ENCODE data around the gene RFESD. TPM values are rescaled to one million over a fixed set of nuclear protein-coding genes. Genes with fewer than 3 reads are reported as not detected.
"Not testable (repeated sequence)": the region's sequence is repeated elsewhere in the genome, so short reads cannot be mapped to it uniquely, and the experiment has no call there.

Gene RFESD
- total RNA-seq, 3 donors from 2014 or later, result 1.6 to 4.3 (median 3.4) TPM

GRCh38 chr5:95641741-95642220, 4.8 kb upstream of the RFESD start:
- no peaks in the 10 kb centered on the region for H3K36me3 ChIP-seq
- TF ChIP-seq POLR2A (IDR thresholded peaks at IDR 0.05), result no peak
- TF ChIP-seq, protein P1, sequence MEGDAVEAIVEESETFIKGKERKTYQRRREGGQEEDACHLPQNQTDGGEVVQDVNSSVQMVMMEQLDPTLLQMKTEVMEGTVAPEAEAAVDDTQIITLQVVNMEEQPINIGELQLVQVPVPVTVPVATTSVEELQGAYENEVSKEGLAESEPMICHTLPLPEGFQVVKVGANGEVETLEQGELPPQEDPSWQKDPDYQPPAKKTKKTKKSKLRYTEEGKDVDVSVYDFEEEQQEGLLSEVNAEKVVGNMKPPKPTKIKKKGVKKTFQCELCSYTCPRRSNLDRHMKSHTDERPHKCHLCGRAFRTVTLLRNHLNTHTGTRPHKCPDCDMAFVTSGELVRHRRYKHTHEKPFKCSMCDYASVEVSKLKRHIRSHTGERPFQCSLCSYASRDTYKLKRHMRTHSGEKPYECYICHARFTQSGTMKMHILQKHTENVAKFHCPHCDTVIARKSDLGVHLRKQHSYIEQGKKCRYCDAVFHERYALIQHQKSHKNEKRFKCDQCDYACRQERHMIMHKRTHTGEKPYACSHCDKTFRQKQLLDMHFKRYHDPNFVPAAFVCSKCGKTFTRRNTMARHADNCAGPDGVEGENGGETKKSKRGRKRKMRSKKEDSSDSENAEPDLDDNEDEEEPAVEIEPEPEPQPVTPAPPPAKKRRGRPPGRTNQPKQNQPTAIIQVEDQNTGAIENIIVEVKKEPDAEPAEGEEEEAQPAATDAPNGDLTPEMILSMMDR (IDR thresholded peaks at IDR 0.05), result no peak
- TF ChIP-seq POLR2AphosphoS5 (IDR thresholded peaks at IDR 0.05), result peak in 1 of 3 donors; percentile 78
- DNase-seq (ENCODE audit: low spot score in 2 of 2), result peak in 1 of 2 donors; percentile 52

GRCh38 chr5:95643152-95643551, 3.4 kb upstream of the RFESD start:
- TF ChIP-seq POLR2A (IDR thresholded peaks at IDR 0.05), result no peak
- no peak for TF ChIP-seq POLR2AphosphoS5 (IDR thresholded peaks at IDR 0.05)
- TF ChIP-seq, protein P1 (IDR thresholded peaks at IDR 0.05), result no peak
- Histone ChIP-seq H3K4me3 (no peak overlapping the region), H3K9me3 (no peaks in the 10 kb centered on the region), H3K36me3 (no peaks in the 10 kb centered on the region), H3K4me1 (no peaks in the 10 kb centered on the region), H3K27me3 (no peaks in the 10 kb centered on the region), H3K27ac (no peak overlapping the region)
- intact Hi-C loops (cut with DNase I; ENCODE audit: low total_unique reads), result no loop called here
- DNase-seq (ENCODE audit: low spot score in 2 of 2), result no peak

More at GRCh38 chr5:95641741-95642220, 4.8 kb upstream of the RFESD start:
- Histone ChIP-seq H3K4me3 (no peak overlapping the region), H3K9me3 (no peaks in the 10 kb centered on the region), H3K27me3 (no peaks in the 10 kb centered on the region), H3K27ac (peak overlapping the region; percentile 62 to 72), H3K4me1 (no peaks in the 10 kb centered on the region)
- intact Hi-C loops (cut with DNase I; ENCODE audit: low total_unique reads), result no loop called here

DNA sequence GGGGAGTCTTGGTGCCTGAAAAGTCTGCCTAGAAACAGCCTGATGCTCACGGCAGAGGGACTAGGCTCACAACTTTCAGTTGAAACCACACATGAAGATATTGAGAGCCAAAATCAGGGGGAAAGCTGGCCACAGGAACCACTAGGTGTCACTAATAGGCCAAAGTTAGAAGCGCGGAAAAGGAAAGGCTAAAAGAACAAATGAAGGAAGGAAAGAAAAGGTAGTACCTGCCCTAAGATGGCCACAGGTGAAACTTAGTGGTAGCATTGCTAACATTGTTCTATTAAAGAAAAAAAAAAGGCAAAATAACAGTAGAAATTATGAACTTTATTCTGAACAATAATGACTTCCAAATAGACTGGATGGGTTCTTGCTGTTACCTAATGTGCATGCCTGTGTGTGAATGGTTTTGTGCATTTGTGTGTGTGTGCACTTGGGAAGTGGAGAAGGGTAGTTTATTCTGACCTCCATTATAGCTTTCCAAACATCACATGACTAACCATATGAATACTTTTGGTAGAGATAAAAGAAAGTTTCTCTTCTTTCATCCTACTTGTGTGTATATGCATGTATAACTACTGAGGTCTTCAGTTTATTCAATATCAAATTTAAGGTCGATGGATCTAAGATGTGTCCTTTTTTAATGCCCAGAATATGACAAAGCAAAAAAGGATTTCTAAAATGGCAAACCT, 2.1 kb upstream of the RFESD start:
- intact Hi-C loops (cut with DNase I; ENCODE audit: low total_unique reads), result no loop called here
- no peak overlapping the region for H3K4me3 ChIP-seq
- no peak for DNase-seq (ENCODE audit: low spot score in 2 of 2)
- peak overlapping the region in 1 of 2 donors; percentile 37 for H3K27ac ChIP-seq
- no peaks in the 10 kb centered on the region for H3K27me3 ChIP-seq
- no peaks in the 10 kb centered on the region for H3K9me3 ChIP-seq
- no peaks in the 10 kb centered on the region for H3K4me1 ChIP-seq
- TF ChIP-seq POLR2A (IDR thresholded peaks at IDR 0.05), result no peak
- TF ChIP-seq, protein P1 (IDR thresholded peaks at IDR 0.05), result peak; percentile 47 to 58 (median 57)
- TF ChIP-seq POLR2AphosphoS5 (IDR thresholded peaks at IDR 0.05), result peak in 1 of 3 donors; percentile 23
- H3K36me3 ChIP-seq, result no peaks in the 10 kb centered on the region

- H3K27me3 ChIP-seq; H3K9me3 ChIP-seq; H3K4me1 ChIP-seq; DNase-seq (ENCODE audit: low spot score in 2 of 2); intact Hi-C loops (cut with DNase I; ENCODE audit: low total_unique reads); H3K36me3 ChIP-seq: not testable (repeated sequence)
- Histone ChIP-seq H3K27ac (peak overlapping the region; percentile 91 to 94), H3K4me3 (peak overlapping the region in 2 of 3 donors; percentile 65 to 70)
These were observed 380 bp upstream of the RFESD start for GRCh38 chr5:95646226-95646568.

GRCh38 chr5:95647886-95648860, 1.6 kb downstream of the RFESD start:
- Histone ChIP-seq H3K9me3 (no peaks in the 10 kb centered on the region), H3K4me1 (no peaks in the 10 kb centered on the region), H3K4me3 (no peak overlapping the region), H3K27me3 (no peaks in the 10 kb centered on the region), H3K36me3 (no peaks in the 10 kb centered on the region), H3K27ac (peak overlapping the region in 1 of 2 donors; percentile 94)
- no peak for DNase-seq (ENCODE audit: low spot score in 2 of 2)
- intact Hi-C loops (cut with DNase I; ENCODE audit: low total_unique reads), result no loop called here
- TF ChIP-seq POLR2A (IDR thresholded peaks at IDR 0.05), result no peak
- TF ChIP-seq POLR2AphosphoS5 (IDR thresholded peaks at IDR 0.05), result no peak
- TF ChIP-seq, protein P1 (IDR thresholded peaks at IDR 0.05), result no peak

Data from breast epithelium (tissue), 4 donors.